Activated naive CD8-positive, alpha-beta T cell treated with anti-CD3 and anti-CD28 coated beads, Interleukin-2, amount 50 U/mL, for 24 hours (primary cell): ENCODE measurements around the gene KIAA0513.
A peak's percentile ranks its signal among the peaks of the same experiment; 100 is the strongest.

Source experiments
- ATAC-seq: fragments of 150-1000 bp; cut with Tn5 transposase; one replicate; pipeline ENCODE4 v1.10.0; 2021
- DNase-seq: peaks from one replicate; pipeline ENCODE4 v3.0.0; 2021
- H3K27ac Mint-ChIP-seq: one replicate; pipeline ENCODE4 v1.8.0; 2021; ENCODE audit warnings: mild to moderate bottlenecking, mixed read lengths
- H3K27me3 Mint-ChIP-seq: one replicate; pipeline ENCODE4 v1.8.0; 2021; ENCODE audit warnings: mixed read lengths
- H3K36me3 Mint-ChIP-seq: one replicate; pipeline ENCODE4 v1.8.0; 2021; ENCODE audit warnings: low read depth, mixed read lengths
- H3K4me1 Mint-ChIP-seq: one replicate; pipeline ENCODE4 v1.8.0; 2021; ENCODE audit warnings: mixed read lengths
- H3K4me3 Mint-ChIP-seq: one replicate; pipeline ENCODE4 v1.8.0; 2021; ENCODE audit warnings: mild to moderate bottlenecking, moderate library complexity, mixed read lengths
- H3K9me3 Mint-ChIP-seq: one replicate; pipeline ENCODE4 v1.8.0; 2021; ENCODE audit warnings: mixed read lengths

KIAA0513 gene

GRCh38 chr16:85103114-85104079 is 75.8 kb downstream of the KIAA0513 start:
- no peaks in the 10 kb centered on the region for H3K36me3 Mint-ChIP-seq
- no peak overlapping the region for H3K4me3 Mint-ChIP-seq
- no peak for ATAC-seq
- H3K9me3 Mint-ChIP-seq = no peaks in the 10 kb centered on the region
- no peak overlapping the region for H3K27ac Mint-ChIP-seq
- peaks cover 35% of the 10 kb centered on the region for H3K4me1 Mint-ChIP-seq
- no peak for DNase-seq
- H3K27me3 Mint-ChIP-seq = no peaks in the 10 kb centered on the region

- Mint-ChIP-seq H3K4me3 (no peak overlapping the region), H3K36me3 (no peaks in the 10 kb centered on the region), H3K27me3 (no peaks in the 10 kb centered on the region), H3K9me3 (no peaks in the 10 kb centered on the region), H3K27ac (no peak overlapping the region), H3K4me1 (peaks cover 35% of the 10 kb centered on the region)
- ATAC-seq = no peak
- no peak for DNase-seq
Measured at GRCh38 chr16:85104147-85104546, 76.6 kb downstream of the KIAA0513 start.

- no peaks in the 10 kb centered on the region for H3K9me3 Mint-ChIP-seq
- no peak overlapping the region for H3K4me3 Mint-ChIP-seq
- ATAC-seq (peak; percentile 44), DNase-seq (peak; percentile 21)
- peaks cover 35% of the 10 kb centered on the region for H3K4me1 Mint-ChIP-seq
- no peaks in the 10 kb centered on the region for H3K36me3 Mint-ChIP-seq
- no peaks in the 10 kb centered on the region for H3K27me3 Mint-ChIP-seq
- H3K27ac Mint-ChIP-seq = peak overlapping the region; percentile 72
Measured at GRCh38 chr16:85104821-85105391, 77.3 kb downstream of the KIAA0513 start.

GRCh38 chr16:85105475-85105874 is 77.9 kb downstream of the KIAA0513 start:
- H3K27ac Mint-ChIP-seq = peak overlapping the region; percentile 72

GRCh38 chr16:85107083-85107482 is 79.5 kb downstream of the KIAA0513 start:
- Mint-ChIP-seq H3K36me3 (no peaks in the 10 kb centered on the region), H3K4me1 (peaks cover 28% of the 10 kb centered on the region), H3K27ac (no peak overlapping the region), H3K4me3 (no peak overlapping the region), H3K9me3 (no peaks in the 10 kb centered on the region), H3K27me3 (no peaks in the 10 kb centered on the region)
- no peak for DNase-seq
- no peak for ATAC-seq

More at GRCh38 chr16:85105475-85105874, 77.9 kb downstream of the KIAA0513 start:
- Mint-ChIP-seq H3K9me3 (no peaks in the 10 kb centered on the region), H3K4me1 (peaks cover 35% of the 10 kb centered on the region), H3K4me3 (no peak overlapping the region), H3K36me3 (no peaks in the 10 kb centered on the region), H3K27me3 (no peaks in the 10 kb centered on the region)
- no peak for DNase-seq
- ATAC-seq = no peak

GRCh38 chr16:85107532-85107931 is 79.9 kb downstream of the KIAA0513 start:
- H3K27ac Mint-ChIP-seq = no peak overlapping the region
- H3K4me1 Mint-ChIP-seq = peaks cover 26% of the 10 kb centered on the region
- no peak overlapping the region for H3K4me3 Mint-ChIP-seq
- H3K9me3 Mint-ChIP-seq = no peaks in the 10 kb centered on the region
- DNase-seq (no peak), ATAC-seq (no peak)
- H3K27me3 Mint-ChIP-seq = no peaks in the 10 kb centered on the region
- H3K36me3 Mint-ChIP-seq = no peaks in the 10 kb centered on the region

- Mint-ChIP-seq H3K27me3 (no peaks in the 10 kb centered on the region), H3K27ac (no peak overlapping the region), H3K9me3 (no peaks in the 10 kb centered on the region), H3K4me3 (no peak overlapping the region), H3K4me1 (peaks cover 12% of the 10 kb centered on the region), H3K36me3 (no peaks in the 10 kb centered on the region)
- no peak for DNase-seq
- ATAC-seq = no peak
Measured at GRCh38 chr16:85110105-85110504, 82.5 kb downstream of the KIAA0513 start.

GRCh38 chr16:85111184-85111583 is 83.6 kb downstream of the KIAA0513 start:
- Mint-ChIP-seq H3K27ac (no peak overlapping the region), H3K36me3 (no peaks in the 10 kb centered on the region), H3K27me3 (no peaks in the 10 kb centered on the region), H3K4me3 (no peak overlapping the region), H3K4me1 (peaks cover 9% of the 10 kb centered on the region), H3K9me3 (no peaks in the 10 kb centered on the region)
- DNase-seq (no peak), ATAC-seq (no peak)

GRCh38 chr16:85112364-85112763 is 84.8 kb downstream of the KIAA0513 start, which contains the start of gene CIBAR2:
Gene CIBAR2, minus strand, starts transcription at chr16:85112472. Its CDS starts 120 bp downstream, at chr16:85112352.
- DNase-seq (no peak), ATAC-seq (no peak)
- no peak within 1 kb of the TSS for H3K27ac Mint-ChIP-seq
- H3K27me3 Mint-ChIP-seq = no peaks in the 10 kb centered on the region
- peaks cover 11% of the 10 kb centered on the region for H3K4me1 Mint-ChIP-seq
- H3K36me3 Mint-ChIP-seq = no peaks in the 10 kb centered on the region
- no peaks in the 10 kb centered on the region for H3K9me3 Mint-ChIP-seq
- H3K4me3 Mint-ChIP-seq = no peak within 1 kb of the TSS

- H3K27ac Mint-ChIP-seq = no peak overlapping the region
- H3K4me1 Mint-ChIP-seq = peaks cover 11% of the 10 kb centered on the region
- DNase-seq (no peak), ATAC-seq (no peak)
- no peaks in the 10 kb centered on the region for H3K36me3 Mint-ChIP-seq
- no peak overlapping the region for H3K4me3 Mint-ChIP-seq
- no peaks in the 10 kb centered on the region for H3K27me3 Mint-ChIP-seq
- no peaks in the 10 kb centered on the region for H3K9me3 Mint-ChIP-seq
Measured at GRCh38 chr16:85113168-85113733, 85.7 kb downstream of the KIAA0513 start.

GRCh38 chr16:85113913-85114312 is 86.3 kb downstream of the KIAA0513 start:
- Mint-ChIP-seq H3K4me3 (no peak overlapping the region), H3K9me3 (no peaks in the 10 kb centered on the region), H3K4me1 (peaks cover 11% of the 10 kb centered on the region), H3K36me3 (no peaks in the 10 kb centered on the region), H3K27me3 (no peaks in the 10 kb centered on the region), H3K27ac (no peak overlapping the region)
- DNase-seq = no peak
- no peak for ATAC-seq

GRCh38 chr16:85114909-85115567 is 87.4 kb downstream of the KIAA0513 start:
- H3K36me3 Mint-ChIP-seq = no peaks in the 10 kb centered on the region
- peak; percentile 77 for ATAC-seq
- peak overlapping the region; percentile 85 for H3K27ac Mint-ChIP-seq
- DNase-seq = peak; percentile 95
- H3K4me3 Mint-ChIP-seq = peak overlapping the region; percentile 57
- H3K27me3 Mint-ChIP-seq = no peaks in the 10 kb centered on the region
- H3K4me1 Mint-ChIP-seq = peaks cover 11% of the 10 kb centered on the region
- no peaks in the 10 kb centered on the region for H3K9me3 Mint-ChIP-seq

- Mint-ChIP-seq H3K4me1 (peaks cover 11% of the 10 kb centered on the region), H3K27me3 (no peaks in the 10 kb centered on the region), H3K36me3 (no peaks in the 10 kb centered on the region), H3K27ac (no peak overlapping the region), H3K4me3 (no peak overlapping the region), H3K9me3 (no peaks in the 10 kb centered on the region)
- DNase-seq (no peak), ATAC-seq (no peak)
Measured at GRCh38 chr16:85117418-85117817, 89.8 kb downstream of the KIAA0513 start.

GRCh38 chr16:85120006-85120340 is 92.4 kb downstream of the KIAA0513 start:
- no peak for DNase-seq
- Mint-ChIP-seq H3K9me3 (no peaks in the 10 kb centered on the region), H3K27me3 (no peaks in the 10 kb centered on the region), H3K4me1 (peaks cover 12% of the 10 kb centered on the region), H3K27ac (no peak overlapping the region), H3K4me3 (no peak overlapping the region), H3K36me3 (no peaks in the 10 kb centered on the region)
- no peak for ATAC-seq
